ENCODE results near the gene GFPT1.
"Not testable (repeated sequence)": the region's sequence is repeated elsewhere in the genome, so short reads cannot be mapped to it uniquely, and the experiment has no call there.

Gene GFPT1

GRCh38 chr2:69386789-69387734 lies at the start of gene GFPT1:
Gene GFPT1 (minus strand): TSS chr2:69387227. CDS start chr2:69387071, 156 bp downstream.
- peak within 1 kb of the TSS; percentile 99 for H3K4me3 ChIP-seq (ENCODE audit: low read length)
- TF ChIP-seq ZNF274 (IDR thresholded peaks at IDR 0.05; ENCODE audit: low read depth, low read length), result no peak

GRCh38 chr2:69436596-69436937 lies 49.5 kb upstream of the GFPT1 start:
- H3K4me3 ChIP-seq (ENCODE audit: low read length), result peak overlapping the region; percentile 79
- no peak for TF ChIP-seq ZNF274 (IDR thresholded peaks at IDR 0.05; ENCODE audit: low read depth, low read length)

GRCh38 chr2:69434753-69435152 lies 47.7 kb upstream of the GFPT1 start:
- TF ChIP-seq ZNF274 (IDR thresholded peaks at IDR 0.05; ENCODE audit: low read depth, low read length), result no peak

GRCh38 chr2:69429491-69430183 lies 42.6 kb upstream of the GFPT1 start:
- no peak overlapping the region for H3K4me3 ChIP-seq (ENCODE audit: low read length)
- TF ChIP-seq ZNF274 (IDR thresholded peaks at IDR 0.05; ENCODE audit: low read depth, low read length), result no peak

More at GRCh38 chr2:69434753-69435152, 47.7 kb upstream of the GFPT1 start:
- no peak overlapping the region for H3K4me3 ChIP-seq (ENCODE audit: low read length)

GRCh38 chr2:69428981-69429380 lies 42.0 kb upstream of the GFPT1 start:
- TF ChIP-seq ZNF274 (IDR thresholded peaks at IDR 0.05; ENCODE audit: low read depth, low read length), result no peak
- no peak overlapping the region for H3K4me3 ChIP-seq (ENCODE audit: low read length)

- TF ChIP-seq ZNF274 (IDR thresholded peaks at IDR 0.05; ENCODE audit: low read depth, low read length), result no peak
- no peak overlapping the region for H3K4me3 ChIP-seq (ENCODE audit: low read length)
These were observed 37.4 kb upstream of the GFPT1 start for GRCh38 chr2:69424419-69424818.

- TF ChIP-seq ZNF274 (IDR thresholded peaks at IDR 0.05; ENCODE audit: low read depth, low read length), result no peak
- no peak overlapping the region for H3K4me3 ChIP-seq (ENCODE audit: low read length)
These were observed 35.2 kb upstream of the GFPT1 start for GRCh38 chr2:69422198-69422597.

- H3K4me3 ChIP-seq (ENCODE audit: low read length), result not testable (repeated sequence)
These were observed 32.1 kb upstream of the GFPT1 start for GRCh38 chr2:69419111-69419510.

GRCh38 chr2:69416147-69416546 lies 29.1 kb upstream of the GFPT1 start:
- no peak for TF ChIP-seq ZNF274 (IDR thresholded peaks at IDR 0.05; ENCODE audit: low read depth, low read length)
- no peak overlapping the region for H3K4me3 ChIP-seq (ENCODE audit: low read length)

- H3K4me3 ChIP-seq (ENCODE audit: low read length), result no peak overlapping the region
- TF ChIP-seq ZNF274 (IDR thresholded peaks at IDR 0.05; ENCODE audit: low read depth, low read length), result no peak
These were observed 24.1 kb upstream of the GFPT1 start for GRCh38 chr2:69411120-69411519.

GRCh38 chr2:69405306-69405705 lies 18.3 kb upstream of the GFPT1 start:
- H3K4me3 ChIP-seq (ENCODE audit: low read length), result no peak overlapping the region
- TF ChIP-seq ZNF274 (IDR thresholded peaks at IDR 0.05; ENCODE audit: low read depth, low read length), result no peak

GRCh38 chr2:69400121-69400520 lies 13.1 kb upstream of the GFPT1 start:
- H3K4me3 ChIP-seq (ENCODE audit: low read length), result no peak overlapping the region
- TF ChIP-seq ZNF274 (IDR thresholded peaks at IDR 0.05; ENCODE audit: low read depth, low read length), result no peak

- no peak overlapping the region for H3K4me3 ChIP-seq (ENCODE audit: low read length)
- no peak for TF ChIP-seq ZNF274 (IDR thresholded peaks at IDR 0.05; ENCODE audit: low read depth, low read length)
These were observed 10.2 kb upstream of the GFPT1 start for GRCh38 chr2:69397234-69397633.

- H3K4me3 ChIP-seq (ENCODE audit: low read length), result no peak overlapping the region
- TF ChIP-seq ZNF274 (IDR thresholded peaks at IDR 0.05; ENCODE audit: low read depth, low read length), result no peak
These were observed 8.8 kb upstream of the GFPT1 start for GRCh38 chr2:69395866-69396265.

GRCh38 chr2:69393963-69394362 lies 6.9 kb upstream of the GFPT1 start:
- TF ChIP-seq ZNF274 (IDR thresholded peaks at IDR 0.05; ENCODE audit: low read depth, low read length), result no peak
- H3K4me3 ChIP-seq (ENCODE audit: low read length), result no peak overlapping the region

All from GM08714 (cell line).